HG03045 (cell line): ENCODE data around the gene GLP2R.

Source experiments
- ATAC-seq: cut with Tn5 transposase; IDR thresholded peaks from one replicate; pipeline ENCODE4 v1.9.1; 2021; ENCODE audit warnings: mild to moderate bottlenecking, moderate library complexity; ENCODE audit not compliant: unreplicated experiment

The GLP2R gene

GRCh38 chr17:9895923-9896322 lies 70.2 kb downstream of the GLP2R start:
- no peak for ATAC-seq

DNA sequence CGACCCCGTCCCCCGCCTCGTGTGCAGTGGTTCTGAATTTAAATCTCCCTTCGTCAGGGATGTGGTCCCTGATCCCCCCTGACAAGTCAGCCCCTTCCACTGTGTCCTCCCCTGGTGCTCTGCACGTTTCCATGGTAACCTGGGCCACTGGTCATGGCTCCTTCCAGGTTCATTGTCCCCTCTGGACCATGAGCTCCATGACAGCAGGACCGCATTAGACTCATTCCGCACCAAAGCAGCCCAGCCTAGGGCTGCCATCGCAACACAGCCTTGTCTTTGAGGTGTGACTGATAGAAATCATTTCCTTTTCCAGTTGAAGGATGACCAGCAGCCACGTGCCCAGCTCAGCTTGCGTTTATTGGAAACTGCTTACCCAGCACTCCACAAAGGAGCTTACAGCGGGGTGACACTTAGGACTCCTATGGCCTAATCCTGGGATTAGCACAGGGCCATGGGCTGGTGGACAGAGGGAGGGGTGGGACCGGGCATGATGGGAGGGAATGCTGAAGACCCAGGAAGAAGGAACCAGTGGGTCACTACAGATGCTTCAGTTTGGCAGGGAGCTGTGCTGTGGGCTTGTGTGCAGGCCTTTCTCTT lies 71.7 kb downstream of the GLP2R start:
- no peak for ATAC-seq

GRCh38 chr17:9898812-9899211 lies 73.1 kb downstream of the GLP2R start:
- ATAC-seq: no peak

DNA sequence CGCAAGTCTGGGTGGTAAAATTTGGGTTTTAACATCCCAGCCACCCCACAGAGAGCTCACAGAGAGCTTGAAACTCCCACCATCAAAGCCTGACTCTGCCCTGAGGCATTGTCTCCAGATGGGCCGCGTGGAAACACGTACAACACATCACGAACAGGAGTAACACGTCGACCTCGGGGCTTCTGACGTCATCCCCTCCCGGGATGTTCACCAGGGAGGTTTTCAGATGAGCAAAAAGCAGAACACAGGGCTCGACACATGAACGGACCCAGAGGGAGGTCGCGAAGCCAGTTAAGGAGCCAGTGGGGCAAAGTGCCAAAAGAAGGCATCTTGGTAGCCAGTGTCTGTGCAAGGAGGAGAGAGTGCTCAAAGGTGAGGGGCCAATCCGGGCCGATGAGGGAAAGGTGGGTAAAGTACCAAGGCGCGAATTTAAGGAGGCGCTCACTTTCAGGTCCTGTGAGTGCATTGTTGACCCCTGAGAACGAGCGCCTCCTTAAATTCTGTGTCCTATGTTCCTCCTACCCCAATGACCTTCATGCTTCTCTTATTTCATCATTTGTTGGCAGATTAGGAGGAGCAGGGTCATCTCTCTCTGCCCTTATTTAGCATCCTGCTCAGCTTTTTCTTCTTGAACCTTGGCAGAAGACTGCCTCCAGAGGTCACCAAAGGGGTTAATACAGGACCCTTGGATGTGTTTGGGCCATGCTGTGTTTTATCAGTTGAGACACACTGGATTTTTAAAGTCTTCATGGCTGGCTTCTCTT lies 73.7 kb downstream of the GLP2R start:
- ATAC-seq: no peak

GRCh38 chr17:9900044-9900594 lies 74.4 kb downstream of the GLP2R start:
- no peak for ATAC-seq

GRCh38 chr17:9900784-9901183 lies 75.1 kb downstream of the GLP2R start:
- ATAC-seq: no peak

DNA sequence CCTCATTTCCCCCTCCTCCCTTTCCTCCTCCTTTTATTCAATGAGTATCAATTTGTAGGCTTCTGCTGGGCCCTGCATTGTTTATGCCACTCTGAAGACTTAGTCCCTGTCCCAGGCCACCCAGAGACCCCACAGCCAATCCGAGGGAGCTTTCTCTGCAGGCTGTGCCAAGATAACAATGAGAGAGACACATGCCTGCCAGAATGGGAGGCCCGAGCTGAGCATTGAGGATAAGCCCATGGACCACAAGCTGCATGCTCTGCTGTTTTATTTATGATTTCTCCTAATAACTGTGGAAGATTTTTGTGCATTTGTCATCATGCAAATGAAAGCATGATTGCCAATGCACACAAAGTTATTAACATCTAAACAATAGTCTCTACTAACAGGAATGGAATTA lies 76.4 kb downstream of the GLP2R start:
- no peak for ATAC-seq

GRCh38 chr17:9904277-9905077 lies 78.8 kb downstream of the GLP2R start:
- ATAC-seq: no peak

- no peak for ATAC-seq
Measured at GRCh38 chr17:9905078-9905415, 79.3 kb downstream of the GLP2R start, which contains the start of gene RCVRN. RCVRN (minus strand) TSS chr17:9905271; CDS start chr17:9905180, 91 bp downstream.

GRCh38 chr17:9905902-9906301 lies 80.2 kb downstream of the GLP2R start:
- no peak for ATAC-seq

- ATAC-seq: no peak
Measured at GRCh38 chr17:9906616-9907015, 80.9 kb downstream of the GLP2R start.

GRCh38 chr17:9907131-9907530 lies 81.4 kb downstream of the GLP2R start:
- ATAC-seq: no peak

DNA sequence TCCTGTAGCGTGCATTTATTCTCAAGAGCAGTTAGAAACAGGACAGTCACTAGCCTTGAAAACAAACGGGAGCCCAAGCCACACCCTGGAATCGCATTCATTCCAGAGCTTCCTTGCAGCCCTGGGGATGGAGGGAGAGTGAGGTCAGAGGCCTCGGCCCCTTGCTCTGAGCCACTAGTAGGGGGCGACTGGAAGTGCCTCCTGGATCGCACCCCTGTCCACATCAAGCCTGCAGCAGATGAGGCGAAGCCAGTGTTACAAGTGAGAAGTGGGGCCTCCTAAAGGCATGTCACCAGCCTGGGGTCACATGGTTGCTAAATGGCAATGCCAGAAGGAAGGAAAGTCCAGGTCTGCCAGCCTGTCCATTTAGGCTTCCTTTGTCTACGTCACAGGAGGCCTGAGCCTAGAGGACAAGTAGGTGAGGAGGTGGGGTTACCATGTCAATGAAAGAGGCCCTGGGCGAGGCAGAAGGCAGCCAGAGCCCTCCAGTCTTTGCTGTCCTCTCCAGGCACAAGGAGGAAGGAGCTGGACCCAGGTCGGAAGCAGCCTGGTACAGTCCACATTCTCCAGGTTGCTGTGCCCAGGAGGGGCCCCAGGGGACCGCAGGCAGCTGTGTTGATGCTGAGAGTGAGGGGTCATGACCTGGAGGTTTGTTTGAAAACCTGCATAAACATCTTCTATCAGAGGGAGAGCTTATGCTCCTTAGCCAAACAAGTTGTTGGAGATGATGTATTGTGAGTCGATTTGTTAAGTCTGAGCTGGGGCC lies 82.3 kb downstream of the GLP2R start:
- no peak for ATAC-seq

GRCh38 chr17:9908649-9909042 lies 82.9 kb downstream of the GLP2R start:
- no peak for ATAC-seq

DNA sequence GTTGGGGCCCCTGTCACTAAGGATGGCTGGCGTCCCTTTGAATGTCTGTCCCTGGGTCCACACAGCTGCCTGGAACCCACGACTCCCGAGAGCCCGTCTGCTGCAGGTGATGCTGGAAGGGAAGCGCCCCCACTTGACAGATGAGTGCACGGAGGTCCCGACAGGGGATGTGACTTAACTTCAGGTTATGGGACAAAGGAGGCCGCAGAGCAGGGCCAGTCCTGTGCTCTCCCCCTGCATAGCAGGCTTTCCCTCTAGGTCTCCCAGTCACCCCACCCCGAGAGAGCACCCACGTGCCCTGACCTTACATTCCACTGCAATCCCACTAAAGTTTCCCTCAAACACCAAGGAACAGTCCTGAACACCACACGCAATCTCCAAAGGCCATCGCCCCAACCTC lies 85.4 kb downstream of the GLP2R start:
- ATAC-seq: no peak

- no peak for ATAC-seq
Measured at GRCh38 chr17:9912121-9913099, 86.7 kb downstream of the GLP2R start.

GRCh38 chr17:9913476-9913875 lies 87.8 kb downstream of the GLP2R start:
- no peak for ATAC-seq

DNA sequence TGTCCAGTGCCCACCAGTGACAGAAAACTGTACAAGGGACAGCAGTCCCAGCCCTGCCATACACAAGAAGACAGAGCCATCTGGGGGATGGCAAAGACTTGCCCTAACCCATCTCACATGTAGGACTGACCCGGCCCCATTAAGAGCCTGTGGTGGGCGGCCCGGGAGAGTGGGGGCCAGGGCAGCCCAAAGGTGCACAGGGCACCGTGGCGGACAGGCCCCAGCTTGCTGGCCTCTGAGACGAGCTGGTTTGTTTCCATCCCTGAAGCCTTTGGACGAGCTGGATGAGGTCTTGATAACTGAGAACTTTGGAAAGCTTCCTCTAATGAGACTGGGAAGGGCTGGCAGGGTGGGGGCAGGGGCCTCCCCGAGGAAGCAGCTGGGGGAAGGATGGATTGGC lies 90.4 kb downstream of the GLP2R start:
- no peak for ATAC-seq

- no peak for ATAC-seq
Measured at GRCh38 chr17:9917131-9917530, 91.4 kb downstream of the GLP2R start.

DNA sequence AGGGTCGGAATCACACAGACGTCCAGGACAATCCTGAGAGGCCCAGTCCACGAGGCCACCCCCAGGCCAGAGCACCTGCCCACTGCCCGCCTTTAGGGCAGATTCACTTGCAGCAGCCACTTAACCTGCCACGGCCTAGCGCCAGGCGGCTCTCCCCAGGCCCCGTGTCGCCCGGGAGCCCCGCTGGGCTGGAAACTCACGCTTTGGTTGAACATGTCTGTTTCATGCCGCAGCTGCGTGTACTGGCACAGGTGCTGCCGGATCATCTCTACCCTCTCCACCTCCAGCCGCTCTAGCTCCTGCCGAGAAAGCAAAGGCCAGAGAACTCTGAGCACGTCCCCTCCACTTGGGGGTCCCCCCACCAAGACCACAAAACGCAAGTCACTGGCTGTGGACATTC lies 92.1 kb downstream of the GLP2R start:
- no peak for ATAC-seq
